Raji (cell line): ENCODE results near the gene ZNF839.

Experiments used
- POLR2A ChIP-seq: IDR thresholded peaks from 2 replicates; pipeline ENCODE4 v1.6.1; 2011; ENCODE audit warnings: low read depth, low read length, control low read depth; ENCODE audit not compliant: insufficient read depth

Gene ZNF839

DNA sequence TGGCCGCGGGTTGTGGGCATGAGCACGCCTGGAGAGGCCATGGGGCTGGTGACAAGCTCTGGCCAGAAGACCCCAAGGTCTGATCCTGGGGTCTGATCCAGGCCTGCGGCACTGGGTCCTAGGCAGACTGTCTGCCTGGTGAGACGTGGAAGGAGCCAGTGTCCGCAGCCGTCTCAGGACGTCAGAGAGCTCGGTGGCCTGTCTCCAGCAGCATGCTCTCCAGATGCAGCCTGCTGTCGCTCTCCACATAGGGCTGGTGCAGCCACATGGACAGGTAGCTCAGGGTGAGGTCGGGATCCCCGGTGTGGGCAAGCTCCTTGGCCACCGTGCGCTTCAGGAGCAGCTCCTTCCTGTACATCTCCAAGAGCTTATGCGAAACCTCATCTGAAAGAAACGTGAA, 28.8 kb downstream of the ZNF839 start:
- TF ChIP-seq POLR2A = no peak

DNA sequence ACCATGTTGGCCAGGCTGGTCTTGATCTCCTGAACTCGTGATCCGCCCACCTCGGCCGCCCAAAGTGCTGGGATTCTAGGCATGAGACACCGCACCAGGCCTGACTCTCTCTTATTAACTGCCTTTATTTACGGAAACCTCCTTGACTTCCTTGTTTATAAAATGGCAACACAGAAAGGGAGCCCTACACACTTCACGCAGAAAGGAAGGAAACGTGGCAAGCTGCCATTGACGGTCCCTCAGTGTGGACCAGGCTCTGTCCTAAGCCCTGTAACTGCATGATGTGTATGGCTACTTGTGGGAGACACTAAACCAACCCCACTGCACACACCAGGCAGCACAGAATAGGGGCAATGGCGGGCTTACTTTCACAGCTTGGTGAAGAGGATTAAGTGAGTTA, 31.5 kb downstream of the ZNF839 start:
- TF ChIP-seq POLR2A = no peak

DNA sequence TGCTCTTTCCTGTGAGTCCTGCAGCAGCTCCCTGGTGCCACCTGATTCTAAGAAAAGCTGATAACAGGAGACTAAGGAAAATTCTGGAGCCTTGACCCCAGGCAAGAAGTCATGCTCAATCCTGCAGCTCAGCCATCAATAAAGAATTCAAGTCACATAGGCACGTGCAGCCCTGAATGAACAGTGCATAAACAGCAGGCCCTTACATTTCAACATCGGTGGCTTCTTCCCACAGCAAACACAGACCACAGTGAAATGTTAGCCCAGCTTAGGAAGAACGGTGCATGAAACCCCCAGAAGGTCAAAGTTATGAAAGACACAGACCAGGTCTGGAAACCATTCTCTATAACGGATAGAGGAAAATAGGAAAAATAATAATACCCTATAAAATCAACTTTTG, 32.7 kb downstream of the ZNF839 start:
- TF ChIP-seq POLR2A = no peak

DNA sequence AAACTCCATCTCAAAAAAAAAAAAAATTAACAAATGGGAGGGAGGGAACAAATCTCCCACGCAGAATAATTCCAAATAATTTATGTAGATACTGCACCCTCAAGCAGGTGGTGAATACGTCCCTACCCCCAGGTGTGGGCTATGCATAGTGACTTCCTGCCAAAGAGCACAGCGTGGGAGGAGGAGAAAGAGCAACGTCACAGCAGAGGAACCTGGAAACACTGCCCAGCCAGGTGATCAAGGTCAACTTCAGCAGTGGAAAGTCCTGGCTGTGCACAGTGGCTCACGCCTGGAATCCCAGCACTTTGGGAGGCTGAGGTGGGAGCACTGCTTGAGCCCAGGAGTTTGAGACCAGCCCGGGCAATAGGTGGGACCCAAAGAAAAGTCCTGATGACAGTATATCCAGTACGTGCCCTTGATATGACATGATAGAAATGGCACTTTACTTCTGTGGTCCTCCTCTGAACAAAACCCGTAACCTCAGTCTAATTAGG, 33.6 kb downstream of the ZNF839 start:
- no peak for TF ChIP-seq POLR2A

DNA sequence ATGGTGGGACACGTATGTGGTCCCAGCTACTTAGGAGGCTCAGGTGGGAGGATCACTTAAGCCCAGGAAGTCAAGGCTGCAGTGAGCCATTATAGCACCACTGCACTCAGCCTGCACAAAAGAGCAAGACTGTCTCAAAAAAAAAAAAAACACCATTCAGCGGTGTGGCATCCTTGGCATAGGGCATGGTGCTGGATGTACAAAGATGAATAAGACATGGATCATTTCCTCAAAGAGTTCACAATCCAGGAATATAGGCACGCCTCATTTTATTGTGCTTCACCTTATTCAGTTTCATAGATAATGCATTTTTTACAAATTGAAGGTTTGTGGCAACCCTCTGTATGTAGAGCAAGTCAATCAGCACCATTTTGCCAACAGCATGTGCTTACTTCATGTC, 36.7 kb downstream of the ZNF839 start:
- TF ChIP-seq POLR2A = no peak

DNA sequence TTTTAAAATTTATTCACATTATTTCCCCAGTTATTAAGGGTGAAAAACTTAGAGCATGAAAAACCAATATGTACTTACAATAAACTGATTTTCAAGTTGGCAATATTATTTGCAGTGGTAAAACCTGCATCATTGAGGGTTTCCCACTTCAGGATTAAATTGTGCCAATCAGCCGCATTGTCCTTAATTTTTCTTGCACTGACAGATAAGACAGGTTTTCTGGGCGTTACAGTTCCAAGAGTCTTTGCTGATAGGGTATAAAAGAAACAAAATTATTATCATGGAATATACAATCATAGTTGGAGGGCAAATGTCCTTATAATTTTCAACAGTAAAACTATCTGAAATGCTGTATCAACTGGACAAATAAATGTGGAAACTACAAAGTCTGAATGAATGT, 39.8 kb downstream of the ZNF839 start:
- TF ChIP-seq POLR2A = no peak

DNA sequence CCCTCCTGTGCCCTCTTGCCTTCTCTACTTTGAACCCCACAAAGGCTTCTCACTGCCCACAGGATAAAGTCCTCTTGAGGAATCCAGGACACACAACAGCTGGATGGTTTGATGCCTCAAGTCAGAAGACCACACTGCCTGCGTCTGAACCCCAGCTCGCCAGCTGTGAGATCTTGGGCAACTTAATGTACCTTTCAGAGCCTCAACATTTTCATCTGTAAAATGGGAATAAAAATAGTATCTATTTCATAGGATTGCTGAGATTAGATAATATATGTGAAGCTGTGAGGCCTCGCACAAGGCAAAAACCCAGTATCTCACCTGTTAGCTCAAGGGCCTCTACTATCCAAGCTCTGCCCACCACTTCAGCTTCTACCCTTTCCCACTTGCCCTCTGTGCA, 40.8 kb downstream of the ZNF839 start:
- no peak for TF ChIP-seq POLR2A

DNA sequence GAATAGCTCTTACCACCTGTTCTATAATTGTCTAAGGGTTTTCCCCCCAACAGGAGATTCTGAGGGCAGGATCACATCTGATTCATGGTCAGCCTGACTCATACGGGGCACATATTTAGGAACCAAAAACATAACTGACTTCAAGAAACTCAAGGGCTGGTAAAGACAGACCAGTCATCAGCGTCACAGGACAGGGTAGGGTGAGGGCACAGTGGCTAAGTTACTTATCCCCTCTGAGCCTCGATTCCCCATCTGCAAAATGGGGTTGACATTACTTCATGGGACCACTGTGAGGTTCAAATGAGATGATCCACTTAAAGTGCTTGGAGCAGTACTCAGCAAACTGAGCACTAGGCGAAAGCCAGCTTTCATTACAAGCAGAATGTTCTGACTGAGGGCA, 42.5 kb downstream of the ZNF839 start:
- no peak for TF ChIP-seq POLR2A

DNA sequence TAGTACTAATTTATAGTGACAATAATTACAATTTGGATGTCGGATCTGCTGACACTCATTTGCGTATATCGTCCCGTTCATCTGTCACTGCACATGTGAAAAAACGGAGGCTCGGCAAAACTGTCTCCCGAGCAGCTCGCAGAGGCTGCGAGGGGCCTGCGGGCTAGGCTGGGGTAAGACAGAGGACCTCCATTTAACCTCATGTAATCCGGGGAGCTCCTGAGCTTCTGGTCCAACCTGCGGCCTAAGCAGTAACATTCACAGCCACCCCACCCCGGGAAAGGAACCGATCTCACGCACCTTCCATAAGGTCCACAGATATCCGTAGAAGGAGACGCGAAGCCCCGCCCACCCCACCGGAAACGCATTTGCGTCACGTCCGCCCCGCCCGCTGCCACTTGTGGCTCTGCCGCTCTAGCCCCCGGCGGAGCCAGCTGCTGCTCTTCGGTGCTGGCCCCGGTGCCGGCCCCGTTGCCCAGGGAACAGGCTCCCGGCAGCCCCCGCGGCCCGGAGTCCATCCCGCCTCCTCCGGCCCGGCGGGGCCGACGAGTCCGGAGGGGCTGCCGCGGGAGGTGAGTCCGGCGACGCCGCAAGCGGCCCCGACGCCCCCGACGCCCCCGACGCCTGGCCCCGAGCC, 43.1 kb downstream of the ZNF839 start, which contains the start of the genes CINP and TECPR2:
CINP (minus strand) TSS at position 346 of the 637 bp plus-strand sequence; CDS start at position 307, 39 bp downstream.
TECPR2 (plus strand) TSS at position 397 of the 637 bp plus-strand sequence. CDS start 13,781 bp downstream, outside the sequence.
- peak; percentile 85 for TF ChIP-seq POLR2A

DNA sequence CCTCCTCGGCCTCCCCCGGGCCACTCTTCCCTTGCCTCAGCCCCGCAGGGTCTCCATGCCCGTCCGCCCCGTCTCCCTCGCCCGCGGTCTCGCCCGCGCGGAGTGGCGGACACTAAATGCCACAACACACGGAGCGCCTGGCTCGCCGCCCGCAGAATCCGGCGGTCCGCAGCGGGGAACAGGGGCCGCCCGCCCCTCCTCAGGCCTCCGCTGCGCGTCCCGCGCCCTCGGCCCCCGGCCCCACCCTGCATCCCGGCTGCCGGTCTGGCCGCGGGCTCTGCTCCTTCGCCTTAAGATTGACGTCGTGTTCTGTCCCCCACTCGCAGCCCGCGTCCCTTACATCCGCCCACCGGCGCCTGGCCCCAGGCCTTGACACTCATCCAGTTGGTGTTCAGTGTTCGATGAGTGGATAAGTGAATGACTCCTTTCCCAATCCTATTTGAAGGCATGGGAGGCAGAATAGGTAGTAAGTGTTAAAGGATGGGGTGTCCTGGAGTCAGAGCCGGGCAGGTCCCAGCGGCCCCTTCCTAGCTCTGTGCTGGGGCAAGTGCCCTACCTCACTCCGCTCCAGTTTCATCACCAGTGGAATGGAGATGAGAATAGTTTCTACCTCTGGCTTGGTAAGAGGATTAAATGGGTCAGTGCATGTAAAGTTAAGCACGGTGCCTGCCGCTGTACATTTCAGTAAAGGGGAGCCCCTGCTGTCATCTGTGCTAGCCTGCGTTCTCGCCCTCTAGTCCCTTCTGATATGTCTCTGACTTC, 43.8 kb downstream of the ZNF839 start:
- no peak for TF ChIP-seq POLR2A

DNA sequence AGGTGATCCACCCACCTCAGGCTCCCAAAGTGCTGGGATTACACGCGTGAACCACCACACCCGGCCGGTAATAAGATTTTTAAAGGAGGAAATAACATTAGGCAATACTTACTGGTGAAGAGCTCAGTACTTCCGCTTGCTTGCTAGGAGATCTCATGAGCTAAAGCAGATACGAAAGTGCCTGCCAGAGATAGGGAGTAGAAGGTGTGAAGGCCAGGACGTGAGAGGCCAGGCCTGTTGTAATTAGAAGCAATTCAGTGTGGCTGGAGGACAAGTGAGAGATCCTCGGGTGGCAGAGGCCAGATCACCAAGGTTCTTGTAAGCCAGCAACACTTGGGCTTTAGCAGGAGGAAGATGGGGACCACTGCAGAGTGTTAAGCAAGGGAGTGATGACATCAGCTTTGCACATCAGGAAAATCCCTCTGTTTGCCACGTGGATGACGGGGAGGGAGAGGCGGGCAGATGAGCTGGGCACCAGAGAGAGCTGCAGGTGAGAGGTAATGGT, 50.8 kb downstream of the ZNF839 start:
- no peak for TF ChIP-seq POLR2A

DNA sequence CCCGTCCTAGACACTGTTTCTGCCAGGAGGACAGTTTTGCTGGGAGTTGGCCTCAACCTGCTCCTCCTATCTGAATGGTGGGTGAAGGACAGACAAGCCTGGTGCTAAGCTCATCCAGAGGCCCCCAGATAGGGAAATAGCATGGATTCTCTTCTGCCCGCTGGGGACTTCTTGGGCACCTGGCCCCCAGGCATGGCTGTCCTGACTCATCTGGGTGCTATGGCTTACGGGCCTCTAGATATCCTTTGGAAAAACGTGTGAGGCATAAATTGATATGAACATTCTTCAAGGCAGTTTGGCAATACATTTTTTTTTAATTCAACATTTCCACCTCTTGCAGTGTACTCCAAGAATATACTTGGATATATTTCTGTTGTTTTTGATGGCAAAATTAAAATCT, 51.8 kb downstream of the ZNF839 start:
- TF ChIP-seq POLR2A = no peak

DNA sequence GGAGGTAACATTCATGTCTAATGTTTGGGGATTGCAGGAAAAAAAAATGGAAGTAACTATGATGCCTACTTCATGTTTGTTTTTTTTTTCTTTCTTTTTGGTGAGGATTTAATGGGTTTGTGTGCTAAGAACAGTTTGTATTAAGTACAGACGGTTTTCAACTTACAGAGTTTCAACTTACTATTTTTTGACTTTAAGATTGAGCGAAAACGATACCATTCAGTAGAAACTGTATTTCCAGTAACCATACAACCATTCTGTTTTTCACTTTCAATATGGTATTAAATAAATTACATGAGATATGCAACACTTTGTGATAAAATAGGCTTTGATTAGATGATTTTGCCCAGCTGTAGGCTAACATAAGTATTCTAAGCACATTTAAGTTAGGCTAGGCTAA, 53.6 kb downstream of the ZNF839 start:
- no peak for TF ChIP-seq POLR2A

DNA sequence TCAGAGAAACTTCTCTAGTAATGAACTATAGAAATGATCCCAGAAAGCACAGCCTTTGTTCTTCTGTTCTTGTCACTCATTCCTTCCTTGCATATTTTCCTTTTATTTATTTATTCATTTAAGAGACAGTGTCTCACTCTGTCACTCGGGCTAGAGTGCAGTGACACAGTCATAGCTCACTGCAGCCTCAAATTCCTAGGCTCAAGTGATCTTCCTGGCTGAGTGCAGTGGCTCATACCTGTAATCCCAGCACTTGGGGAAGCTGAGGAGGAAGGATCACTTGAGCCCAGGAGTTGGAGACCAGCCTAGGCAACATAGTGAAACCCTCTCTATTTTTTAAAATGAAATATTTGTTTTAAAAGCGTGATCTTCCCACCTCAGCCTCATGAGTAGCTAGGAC, 54.7 kb downstream of the ZNF839 start:
- no peak for TF ChIP-seq POLR2A

DNA sequence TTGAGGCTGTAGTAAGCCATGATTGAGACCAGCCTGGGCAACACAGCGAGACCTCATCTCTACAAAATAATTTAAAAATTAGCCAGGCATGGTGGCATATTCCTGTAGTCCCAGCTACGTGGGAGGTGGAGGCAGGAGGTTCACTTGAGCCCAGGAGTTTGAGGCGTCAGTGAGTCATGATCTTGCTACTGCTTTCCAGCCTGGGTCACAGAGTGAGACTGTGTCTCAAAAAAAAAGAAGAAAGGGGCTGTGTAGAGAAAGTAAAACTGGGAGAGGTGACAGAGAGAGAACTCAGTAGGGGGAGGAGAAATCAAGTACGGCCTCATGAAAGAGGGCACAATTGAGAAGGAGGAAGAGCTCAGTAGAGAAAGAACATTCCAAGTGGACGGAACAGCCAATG, 55.6 kb downstream of the ZNF839 start:
- TF ChIP-seq POLR2A = no peak

DNA sequence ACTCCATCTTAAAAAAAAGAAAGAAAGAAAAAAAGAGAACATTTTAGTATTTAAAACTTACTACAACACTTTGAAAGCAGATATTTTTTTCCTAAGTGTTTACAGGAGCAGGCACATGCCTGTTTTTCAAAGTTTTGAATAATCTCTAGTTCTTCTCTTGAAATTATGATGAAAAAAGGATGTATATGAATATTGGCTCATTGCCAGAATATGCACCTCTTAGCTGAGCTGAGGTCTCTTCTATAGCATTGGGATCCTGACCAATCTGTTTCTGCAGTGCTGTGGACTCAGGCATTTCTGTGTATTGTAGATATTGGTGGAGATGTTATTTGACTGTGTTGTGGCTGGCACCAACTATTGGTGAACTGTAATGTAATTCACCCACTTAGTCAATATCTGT, 58.1 kb downstream of the ZNF839 start:
- TF ChIP-seq POLR2A = no peak

DNA sequence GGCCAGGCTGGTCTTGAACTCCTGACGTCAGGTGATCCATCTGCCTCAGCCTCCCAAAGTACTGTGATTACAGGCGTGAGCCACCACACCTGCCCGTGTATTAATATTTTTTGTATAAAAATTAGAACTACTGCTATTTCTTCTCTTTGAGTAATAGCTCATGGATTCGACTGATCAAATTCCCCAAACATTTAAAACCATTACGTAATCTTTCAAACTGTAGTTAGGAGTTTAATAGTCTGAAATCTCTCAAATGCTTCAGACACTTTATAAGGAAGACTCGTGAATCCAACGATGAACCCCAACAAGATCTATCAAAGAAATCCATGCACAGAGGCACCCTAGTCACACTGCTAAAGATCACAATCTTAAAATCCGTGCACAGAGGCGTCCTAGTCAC, 59.3 kb downstream of the ZNF839 start:
- no peak for TF ChIP-seq POLR2A

DNA sequence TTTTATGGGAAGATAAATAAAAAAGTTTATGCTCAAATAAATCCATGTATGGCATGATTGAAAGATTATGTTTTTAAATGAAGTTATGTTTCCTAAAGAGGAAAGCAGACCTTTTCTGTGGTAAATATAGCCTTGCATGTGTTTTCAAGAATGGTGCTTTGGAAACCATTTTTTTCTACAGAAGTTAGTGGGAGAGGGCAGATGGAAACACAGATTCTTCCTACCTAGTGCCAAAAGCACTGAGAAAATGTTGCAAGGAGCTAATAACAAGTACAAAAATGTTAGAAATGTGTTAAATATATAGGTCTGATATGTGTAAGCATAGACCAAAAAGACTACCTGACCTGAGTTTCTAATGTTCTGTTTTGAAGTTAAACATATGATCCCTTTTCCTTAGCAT, 67.5 kb downstream of the ZNF839 start:
- TF ChIP-seq POLR2A = no peak
